LoVo (cell line): Measurements from ENCODE around the gene CTNND2.

Experiments used
- DNase-seq: peaks from one replicate; pipeline ENCODE4 v3.0.0-alpha.2; 2016; ENCODE audit warnings: low spot score

The CTNND2 gene

GRCh38 chr5:11777096-11777495 is 127.2 kb downstream of the CTNND2 start:
- DNase-seq, result no peak

GRCh38 chr5:11770310-11770709 is 133.9 kb downstream of the CTNND2 start:
- no peak for DNase-seq

- DNase-seq, result no peak
Observed at GRCh38 chr5:11760934-11761603, 143.2 kb downstream of the CTNND2 start.

- DNase-seq, result no peak
Observed at GRCh38 chr5:11758321-11758720, 145.9 kb downstream of the CTNND2 start.

GRCh38 chr5:11757661-11758060 is 146.6 kb downstream of the CTNND2 start:
- DNase-seq, result no peak

- no peak for DNase-seq
Observed at GRCh38 chr5:11737010-11737409, 167.2 kb downstream of the CTNND2 start.

- no peak for DNase-seq
Observed at GRCh38 chr5:11734369-11734768, 169.9 kb downstream of the CTNND2 start.

GRCh38 chr5:11733840-11734192 is 170.4 kb downstream of the CTNND2 start:
- no peak for DNase-seq

- no peak for DNase-seq
Observed at GRCh38 chr5:11733185-11733839, 170.9 kb downstream of the CTNND2 start.

- DNase-seq, result no peak
Observed at GRCh38 chr5:11724940-11725339, 179.3 kb downstream of the CTNND2 start.

GRCh38 chr5:11719888-11720481 is 184.3 kb downstream of the CTNND2 start:
- peak; percentile 15 for DNase-seq

- no peak for DNase-seq
Observed at GRCh38 chr5:11715461-11716196, 188.6 kb downstream of the CTNND2 start.

- no peak for DNase-seq
Observed at GRCh38 chr5:11711932-11712331, 192.3 kb downstream of the CTNND2 start.

- DNase-seq, result no peak
Observed at GRCh38 chr5:11709021-11709420, 195.2 kb downstream of the CTNND2 start.

GRCh38 chr5:11704916-11705315 is 199.3 kb downstream of the CTNND2 start:
- DNase-seq, result no peak

GRCh38 chr5:11700391-11700790 is 203.9 kb downstream of the CTNND2 start:
- DNase-seq, result no peak

GRCh38 chr5:11692636-11693035 is 211.6 kb downstream of the CTNND2 start:
- DNase-seq, result no peak

GRCh38 chr5:11687498-11687897 is 216.7 kb downstream of the CTNND2 start:
- DNase-seq, result no peak

- DNase-seq, result no peak
Observed at GRCh38 chr5:11684607-11685006, 219.6 kb downstream of the CTNND2 start.

GRCh38 chr5:11683666-11684065 is 220.6 kb downstream of the CTNND2 start:
- DNase-seq, result no peak

- DNase-seq, result no peak
Observed at GRCh38 chr5:11681796-11682195, 222.4 kb downstream of the CTNND2 start.

- DNase-seq, result no peak
Observed at GRCh38 chr5:11679676-11680075, 224.6 kb downstream of the CTNND2 start.

- DNase-seq, result no peak
Observed at GRCh38 chr5:11675184-11675583, 229.1 kb downstream of the CTNND2 start.
